Panc1 (cell line): ENCODE measurements around the gene MICALL2. TPM values are rescaled to one million over a fixed set of nuclear protein-coding genes. Genes with fewer than 3 reads are reported as not detected.

ENCODE experiments used
- ATAC-seq: fragments of 200-7000 bp; cut with Tn5 transposase; 2 replicates; pipeline ENCODE4 v1.9.1; 2020; ENCODE audit warnings: mild to moderate bottlenecking, moderate library complexity
- BruUV-seq: library from RNA; stranded (reverse); fragments of 400-500 nt; replicated peaks from 2 replicates; lab custom pipeline; 2021; lab: Mats Ljungman, UMichigan
- CTCF ChIA-PET: fragments of 300-600 bp; sonication (Branson Sonifier 250); formaldehyde crosslinking; loops from one replicate; lab custom pipeline; 2022; ENCODE audit warnings: antibody characterized with exemption; lab: Charles Lee
- POLR2A ChIA-PET: fragments of 300-600 bp; sonication (Branson Sonifier 250); formaldehyde crosslinking; loops from one replicate; lab custom pipeline; 2022; ENCODE audit warnings: antibody characterized with exemption; lab: Charles Lee
- DNase-seq: peaks from one replicate; pipeline ENCODE4 v3.0.0-alpha.2; 2010; ENCODE audit warnings: low read depth, low spot score
- H3K27ac ChIP-seq: 2 replicates; pipeline ENCODE4 v1.5.1; 2011; ENCODE audit warnings: mild to moderate bottlenecking, low read length, inconsistent platforms
- H3K27me3 ChIP-seq: fragments of 200-500 bp; sonication (Bioruptor generic); 2 replicates; pipeline ENCODE4 v1.6.0; 2014; ENCODE audit warnings: low read length, inconsistent platforms; ENCODE audit not compliant: control insufficient read depth, insufficient read depth
- H3K36me3 ChIP-seq: fragments of 200-500 bp; sonication (Bioruptor generic); 2 replicates; pipeline ENCODE4 v1.5.1; 2014; ENCODE audit warnings: inconsistent platforms, mild to moderate bottlenecking, low read length, moderate library complexity; ENCODE audit not compliant: control insufficient read depth, insufficient read depth
- H3K4me1 ChIP-seq: 2 replicates; pipeline ENCODE4 v1.5.1; 2011; ENCODE audit warnings: inconsistent platforms, mild to moderate bottlenecking, low read length, moderate library complexity; ENCODE audit not compliant: control insufficient read depth, insufficient read depth
- H3K4me3 ChIP-seq, 2 experiments: 2 replicates each; pipeline ENCODE4 v1.5.1; 2011 to 2012; ENCODE audit warnings: low read depth in 2 of 2, low read length in 2 of 2, mild to moderate bottlenecking in 2 of 2, inconsistent platforms in 1 of 2, moderate library complexity in 1 of 2
- H3K9me3 ChIP-seq: fragments of 200-500 bp; sonication (Bioruptor generic); 2 replicates; pipeline ENCODE4 v1.5.1; 2014; ENCODE audit warnings: low read depth, mild to moderate bottlenecking, inconsistent platforms, low read length, moderate library complexity; ENCODE audit not compliant: control insufficient read depth, insufficient read depth
- CTCF ChIP-seq: fragments of 450-650 bp; IDR thresholded peaks from 2 replicates; pipeline ENCODE4 v1.5.1; 2017; ENCODE audit warnings: mild to moderate bottlenecking
- POLR2AphosphoS5 ChIP-seq: IDR thresholded peaks from 2 replicates; pipeline ENCODE4 v1.6.1; 2012; ENCODE audit warnings: mild to moderate bottlenecking, low read depth, low read length, moderate library complexity
- REST ChIP-seq, 2 experiments: IDR thresholded peaks; 2 replicates each; pipeline ENCODE4 v1.6.1; 2011 to 2012; ENCODE audit warnings: low read depth in 2 of 2, control low read depth in 1 of 2, low read length in 1 of 2, mild to moderate bottlenecking in 1 of 2, moderate library complexity in 1 of 2; ENCODE audit not compliant: insufficient read depth in 1 of 2
- SIN3A ChIP-seq: IDR thresholded peaks from 2 replicates; pipeline ENCODE4 v1.6.1; 2012; ENCODE audit warnings: low read depth, mild to moderate bottlenecking, low read length, moderate library complexity, borderline replicate concordance; ENCODE audit not compliant: insufficient read depth
- TCF7L2 ChIP-seq: IDR thresholded peaks from 2 replicates; pipeline ENCODE4 v1.6.1; 2011; ENCODE audit warnings: mild to moderate bottlenecking, low read depth, low read length, inconsistent platforms
- in situ Hi-C: cut with HindIII; loops from 2 replicates; pipeline ENCODE4 v1.10.0; 2016; ENCODE audit warnings: low sequenced_read_pairs, low pct_unique_long_range_greater_than_20kb
- intact Hi-C: fragments of 100-400 bp; cut with micrococcal nuclease; formaldehyde crosslinking; loops from one replicate; pipeline ENCODE4 v1.10.0; 2022; ENCODE audit not compliant: unreplicated experiment
- total RNA-seq: library from RNA; stranded (reverse); gene quantifications from one replicate; pipeline ENCODE4 v1.2.1, GENCODE V29; 2021; ENCODE audit not compliant: unreplicated experiment

The MICALL2 gene
- total RNA-seq, 1 experiment from 2014 or later, result 144 TPM

- ChIA-PET CTCF (no interaction called here), POLR2A (no interaction called here)
- intact Hi-C loops, result no loop called here
- Histone ChIP-seq H3K4me1 (no peaks in the 10 kb centered on the region), H3K27me3 (no peaks in the 10 kb centered on the region), H3K36me3 (peaks cover 5% of the 10 kb centered on the region; the same call in 1 of the 2 replicates), H3K4me3 (no peak overlapping the region), H3K9me3 (no peaks in the 10 kb centered on the region), H3K27ac (no peak overlapping the region)
- DNase-seq (no peak), ATAC-seq (no peak; the same call in 1 of the 2 replicates)
- in situ Hi-C loops, result no loop called here
- BruUV-seq, result no TSS peak
- TF ChIP-seq SIN3A (no peak), POLR2AphosphoS5 (no peak), REST (IDR thresholded peaks at IDR 0.05; ENCODE audit: insufficient read depth in 1 of 2, low read depth in 2 of 2, low read length in 1 of 2) (no peak), CTCF (no peak), TCF7L2 (no peak)
Measured at GRCh38 chr7:1488016-1488415, 28.7 kb upstream of the MICALL2 start.

GRCh38 chr7:1487466-1487865 lies 28.2 kb upstream of the MICALL2 start:
- no TSS peak for BruUV-seq
- intact Hi-C loops (no loop called here), in situ Hi-C loops (no loop called here)
- TF ChIP-seq CTCF (no peak), REST (IDR thresholded peaks at IDR 0.05; ENCODE audit: insufficient read depth in 1 of 2, low read depth in 2 of 2, low read length in 1 of 2) (no peak)
- no peaks in the 10 kb centered on the region for H3K4me1 ChIP-seq
- ATAC-seq (no peak), DNase-seq (no peak)
- ChIA-PET POLR2A (no interaction called here), CTCF (no interaction called here)
- no peaks in the 10 kb centered on the region for H3K27me3 ChIP-seq
- no peaks in the 10 kb centered on the region for H3K9me3 ChIP-seq
- no peak overlapping the region for H3K27ac ChIP-seq
- no peak overlapping the region for H3K4me3 ChIP-seq
- H3K36me3 ChIP-seq, result peaks cover 5% of the 10 kb centered on the region; the same call in 1 of the 2 replicates
